Epithelial cell of proximal tubule (primary cell): Measurements from ENCODE around the gene PLGRKT. TPM values are rescaled to one million over a fixed set of nuclear protein-coding genes. Genes with fewer than 3 reads are reported as not detected.
"Not testable (repeated sequence)": the region's sequence is repeated elsewhere in the genome, so short reads cannot be mapped to it uniquely, and the experiment has no call there.

Experiments used
- DNase-seq: peaks from one replicate; pipeline ENCODE4 v3.0.0-alpha.2; 2011; ENCODE audit warnings: low read depth
- H3K4me3 ChIP-seq: 2 replicates; pipeline ENCODE4 v1.5.1; 2011; ENCODE audit warnings: low read depth, mild to moderate bottlenecking, low read length
- CTCF ChIP-seq: conservative IDR thresholded peaks from 2 replicates; pipeline ENCODE4 v1.5.1; 2012; ENCODE audit warnings: low read depth, mild to moderate bottlenecking, low read length
- total RNA-seq: library from RNA; depleted of rRNA; stranded (reverse); fragments of >200 nt; gene quantifications from 2 replicates; pipeline ENCODE4 v1.2.3, GENCODE V29; 2015

Gene PLGRKT
- total RNA-seq, 1 donor from 2014 or later = 28.5 TPM

DNA sequence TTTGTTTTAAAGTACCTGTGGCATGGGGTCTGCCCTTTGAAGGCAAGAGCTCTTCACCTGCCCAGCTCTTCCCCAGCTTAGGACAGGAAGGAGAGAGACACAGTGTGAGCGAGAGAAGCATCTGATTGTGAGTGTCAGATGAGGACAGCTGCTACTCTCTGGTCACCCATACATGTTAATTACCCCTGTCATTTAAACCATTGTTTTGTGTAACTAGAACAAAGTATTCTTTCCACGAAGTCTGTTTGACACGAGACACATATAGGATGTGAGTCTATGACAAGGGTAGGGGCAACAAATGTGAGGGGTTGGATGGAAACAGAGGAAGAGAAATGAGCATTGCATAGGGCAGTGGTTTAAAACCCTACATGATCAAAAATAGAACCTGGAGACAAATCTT lies 9.6 kb upstream of the PLGRKT start:
- no peak overlapping the region for H3K4me3 ChIP-seq
- TF ChIP-seq CTCF = no peak
- no peak for DNase-seq

DNA sequence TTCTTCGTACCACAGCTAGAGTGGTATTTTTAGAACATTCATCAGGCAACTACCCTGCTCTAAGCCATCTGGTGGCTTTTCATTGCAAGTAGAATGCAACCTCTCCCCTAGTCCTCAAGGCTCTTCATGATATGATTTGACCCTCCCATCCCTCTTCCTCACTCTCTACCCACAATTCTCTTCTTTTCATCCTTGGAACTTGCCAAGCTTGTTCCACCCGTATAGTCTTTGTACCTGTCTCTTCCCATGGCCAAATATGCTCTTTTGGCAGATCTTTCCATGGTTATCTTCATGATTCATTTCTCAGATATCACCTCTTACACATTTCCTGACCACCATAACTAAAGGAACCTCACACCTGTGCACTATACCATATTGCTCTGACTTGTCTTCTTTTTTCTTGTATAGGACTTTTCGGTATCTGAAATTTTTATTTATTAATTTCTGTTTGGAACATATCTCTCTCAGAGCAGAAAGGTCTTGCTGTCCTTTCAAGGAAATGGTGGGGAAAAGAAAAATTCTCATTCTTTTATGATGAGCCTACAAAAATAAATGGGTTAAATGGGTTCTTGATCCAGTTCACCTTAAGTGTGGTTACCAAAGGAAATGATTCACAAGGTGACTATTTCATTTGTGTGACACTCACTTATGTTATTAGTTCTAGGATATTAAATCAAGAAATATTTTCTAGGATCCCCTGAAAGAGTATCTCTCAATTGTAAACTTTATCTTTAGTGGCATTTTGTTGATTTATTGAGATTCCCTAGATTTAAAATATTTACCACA lies 8.9 kb upstream of the PLGRKT start:
- no peak for TF ChIP-seq CTCF
- no peak for DNase-seq
- H3K4me3 ChIP-seq = no peak overlapping the region

GRCh38 chr9:5445886-5446285 lies 8.2 kb upstream of the PLGRKT start:
- no peak for TF ChIP-seq CTCF
- no peak for DNase-seq
- no peak overlapping the region for H3K4me3 ChIP-seq

DNA sequence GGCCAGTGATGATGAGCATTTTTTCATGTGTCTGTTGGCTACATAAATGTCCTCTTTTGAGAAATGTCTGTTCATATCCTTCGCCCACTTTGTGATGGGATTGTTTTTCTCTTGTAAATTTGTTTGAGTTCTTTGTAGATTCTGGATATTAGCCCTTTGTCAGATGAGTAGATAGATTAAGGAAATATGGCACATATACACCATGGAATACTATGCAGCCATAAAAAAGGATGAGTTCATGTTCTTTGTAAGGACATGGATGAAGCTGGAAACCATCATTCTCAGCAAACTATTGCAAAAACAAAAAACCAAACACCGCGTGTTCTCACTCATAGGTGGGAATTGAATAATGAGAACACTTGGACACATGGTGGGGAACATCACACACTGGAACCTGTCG lies 7.4 kb upstream of the PLGRKT start:
- not testable (repeated sequence) for H3K4me3 ChIP-seq, DNase-seq

DNA sequence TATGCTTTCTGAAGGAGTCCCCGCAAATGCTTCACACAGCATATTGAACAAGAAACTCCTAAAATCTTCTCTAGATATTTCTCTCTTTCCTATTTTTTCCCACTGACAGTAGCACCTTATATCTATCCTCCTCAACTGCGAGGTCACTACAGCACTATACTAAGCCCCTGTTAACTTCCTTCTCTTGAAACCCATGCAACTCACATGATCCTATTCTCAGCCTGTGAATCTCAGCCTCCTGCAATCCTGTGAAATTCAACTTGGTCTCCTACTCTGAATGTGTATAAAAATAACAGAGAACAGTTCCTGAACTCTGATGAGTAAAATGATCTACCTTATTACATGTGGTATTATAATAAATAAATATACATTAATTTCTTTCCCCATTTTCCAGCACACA lies 6.1 kb upstream of the PLGRKT start:
- DNase-seq = no peak
- TF ChIP-seq CTCF = no peak

DNA sequence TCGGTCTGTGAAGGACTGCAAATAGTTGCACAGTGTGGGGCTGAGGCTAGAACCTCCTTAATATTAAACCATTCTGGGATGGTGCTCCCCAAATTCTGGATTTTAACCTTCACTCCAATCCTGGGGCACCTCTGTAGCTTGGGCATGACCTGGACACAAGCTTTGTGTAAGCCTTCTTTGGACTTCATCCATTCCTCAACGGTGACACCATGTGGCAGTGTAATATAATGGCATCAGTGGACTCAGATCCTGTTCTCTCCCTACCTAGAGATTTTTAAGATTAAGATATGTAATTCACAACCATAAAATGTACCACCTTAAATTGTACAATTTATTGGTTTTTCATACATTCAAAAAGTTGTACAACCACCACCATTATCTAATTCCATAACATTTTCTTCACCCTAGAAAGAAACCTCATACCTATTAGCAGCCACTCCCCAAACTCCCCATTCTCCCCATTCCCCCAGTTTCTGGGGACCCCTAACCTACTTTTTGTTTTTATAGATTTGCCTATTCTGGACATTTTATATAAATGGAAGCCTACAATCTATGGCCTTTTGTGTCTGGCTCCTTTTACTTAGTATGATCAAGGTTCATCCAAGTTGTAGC lies 4.8 kb upstream of the PLGRKT start:
- no peak for DNase-seq
- no peak overlapping the region for H3K4me3 ChIP-seq
- TF ChIP-seq CTCF = peak; percentile 69

More for the DNA sequence above, 6.1 kb upstream of the PLGRKT start:
- no peak overlapping the region for H3K4me3 ChIP-seq

- no peak for TF ChIP-seq CTCF
- no peak for DNase-seq
- H3K4me3 ChIP-seq = no peak overlapping the region
Observed at GRCh38 chr9:5441043-5441442, 3.3 kb upstream of the PLGRKT start.
